H1 (cell line): ENCODE data around the gene C3orf20.

Experiments used
- EZH2 ChIP-seq: fragments of 200-600 bp; sonication (generic); IDR thresholded peaks from 2 replicates; pipeline ENCODE4 v1.7.1; 2012; ENCODE audit warnings: low read depth, mild to moderate bottlenecking, moderate library complexity, low read length, inconsistent platforms; ENCODE audit not compliant: severe bottlenecking
- KDM1A ChIP-seq: fragments of 200-600, 300-600 bp; sonication (generic); IDR thresholded peaks from 2 replicates; pipeline ENCODE4 v1.7.1; 2016; ENCODE audit warnings: mild to moderate bottlenecking, low read length, borderline replicate concordance
- MAFK ChIP-seq: IDR thresholded peaks from 2 replicates; pipeline ENCODE4 v1.6.1; 2012; ENCODE audit warnings: low read depth, mild to moderate bottlenecking, improper control_type of control experiment, low read length
- RFX5 ChIP-seq: IDR thresholded peaks from 2 replicates; pipeline ENCODE4 v1.6.1; 2011; ENCODE audit warnings: low read depth, low read length, improper control_type of control experiment, borderline replicate concordance

DNA sequence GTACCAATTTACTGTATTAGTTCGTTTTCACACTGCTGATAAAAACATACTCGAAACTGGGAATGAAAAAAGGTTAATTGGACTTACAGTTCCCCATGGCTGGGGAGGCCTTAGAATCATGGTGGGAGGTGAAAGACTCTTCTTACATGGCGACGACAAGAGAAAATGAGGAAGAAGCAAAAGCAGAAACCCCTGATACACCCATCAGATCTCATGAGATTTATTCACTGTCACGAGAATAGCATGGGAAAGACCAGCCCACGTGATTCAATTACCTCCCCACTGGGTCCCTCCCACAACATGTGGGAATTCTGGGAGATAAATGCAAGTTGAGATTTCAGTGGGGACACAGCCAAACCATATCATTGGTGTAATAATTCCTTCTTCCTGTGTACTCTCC is 69.6 kb downstream of the C3orf20 start:
- TF ChIP-seq RFX5 (no peak), EZH2 (no peak), KDM1A (no peak), MAFK (no peak)
